ENCODE results near the gene PPP6R3.

- TF ChIP-seq POLR2A (IDR thresholded peaks at IDR 0.05) (no peak), CTCF (IDR thresholded peaks at IDR 0.05) (no peak)
These were observed 28.1 kb downstream of the PPP6R3 start for GRCh38 chr11:68488623-68489022.

Data from thyroid gland (tissue), 4 donors.